Activated T-cell treated with anti-CD3 and anti-CD28 coated beads, Interleukin-2, amount 50 U/mL, for 1 hour (primary cell): ENCODE data around the gene UBR2.
A peak's percentile ranks its signal among the peaks of the same experiment; 100 is the strongest.
"Not testable (repeated sequence)": the region's sequence is repeated elsewhere in the genome, so short reads cannot be mapped to it uniquely, and the experiment has no call there.

Source experiments
- DNase-seq: peaks from one replicate; pipeline ENCODE4 v3.0.0-alpha.2; 2020

UBR2 gene

DNA sequence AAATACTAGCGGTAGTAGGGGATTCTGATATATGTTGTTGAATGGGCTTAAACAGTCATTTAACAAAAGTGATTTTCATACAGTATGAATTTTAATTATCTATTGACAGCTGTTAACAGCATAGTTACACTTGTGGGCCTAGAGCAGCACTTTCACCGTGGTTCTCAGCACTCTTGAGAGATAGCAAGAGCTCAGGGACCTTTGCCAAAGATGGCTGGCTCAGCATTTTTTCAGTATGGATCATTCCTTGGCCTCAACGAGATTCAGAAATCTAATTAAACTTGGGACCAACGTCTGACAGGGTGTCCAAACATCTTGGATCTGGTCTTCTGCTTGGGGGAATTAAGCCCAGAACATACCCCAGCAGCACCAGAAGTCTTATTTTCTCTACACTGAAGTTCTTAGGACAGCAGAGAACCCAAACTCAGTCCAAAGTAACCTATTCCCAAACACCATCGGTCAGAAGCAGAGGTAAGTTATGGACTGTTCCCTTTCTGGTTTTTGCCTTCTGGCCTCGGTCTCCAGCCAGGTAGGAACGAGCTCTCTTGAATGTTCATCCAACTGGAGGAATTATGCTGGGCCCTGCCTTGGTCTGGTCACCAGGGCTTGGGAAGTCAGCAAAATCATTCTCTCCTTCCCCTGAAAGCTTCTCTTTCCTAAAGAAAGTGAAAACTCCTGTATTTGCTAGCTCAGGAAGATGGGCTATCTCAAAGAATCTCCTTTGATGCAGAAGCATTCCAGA lies 132.9 kb downstream of the UBR2 start:
- no peak for DNase-seq

- DNase-seq, result no peak
These were observed 133.4 kb downstream of the UBR2 start for GRCh38 chr6:42697268-42697655.

- no peak for DNase-seq
These were observed 134.4 kb downstream of the UBR2 start for GRCh38 chr6:42698217-42698616.

DNA sequence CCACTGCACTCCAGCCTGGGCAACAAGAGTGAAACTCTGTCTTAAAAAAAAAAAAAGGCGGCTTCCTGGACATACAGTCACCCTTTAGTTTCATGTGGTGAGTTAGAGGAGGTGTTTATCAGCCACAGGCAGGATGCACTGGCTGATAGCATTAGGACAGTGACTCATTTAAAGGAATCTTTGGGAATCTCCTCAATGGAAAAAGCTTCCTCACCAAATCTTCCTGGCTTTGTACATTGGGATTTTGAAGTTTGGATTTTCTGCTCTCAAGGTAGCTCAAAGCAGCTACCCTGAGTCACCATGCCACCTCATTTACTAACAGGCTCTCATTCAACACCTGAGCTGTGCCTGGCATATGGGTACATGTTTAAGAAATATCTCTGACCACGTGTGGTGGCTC lies 138.4 kb downstream of the UBR2 start:
- DNase-seq, result no peak

- not testable (repeated sequence) for DNase-seq
These were observed 139.0 kb downstream of the UBR2 start for GRCh38 chr6:42702786-42703185.

- no peak for DNase-seq
These were observed 140.6 kb downstream of the UBR2 start for GRCh38 chr6:42704251-42704936.

- no peak for DNase-seq
These were observed 141.1 kb downstream of the UBR2 start for GRCh38 chr6:42704937-42705374.

DNA sequence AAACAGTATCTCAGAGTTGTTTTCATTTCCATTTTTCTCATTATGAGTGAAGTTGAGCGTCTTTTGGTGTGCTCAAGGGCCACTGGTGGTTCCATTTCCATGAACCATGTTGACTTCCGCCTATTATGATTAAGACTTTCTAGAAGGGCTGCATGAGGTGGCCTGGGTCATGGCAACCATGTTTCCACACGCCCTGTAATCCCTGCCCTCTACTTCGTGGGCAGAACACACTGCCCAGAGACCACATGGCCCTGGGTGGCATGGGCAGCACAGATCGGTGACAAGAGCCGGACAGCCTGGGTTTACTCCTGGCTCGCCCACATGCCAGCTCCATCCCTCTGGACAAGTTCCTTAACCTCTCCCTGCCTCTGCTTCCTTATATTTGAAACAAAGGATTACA lies 143.8 kb downstream of the UBR2 start:
- DNase-seq, result no peak

DNA sequence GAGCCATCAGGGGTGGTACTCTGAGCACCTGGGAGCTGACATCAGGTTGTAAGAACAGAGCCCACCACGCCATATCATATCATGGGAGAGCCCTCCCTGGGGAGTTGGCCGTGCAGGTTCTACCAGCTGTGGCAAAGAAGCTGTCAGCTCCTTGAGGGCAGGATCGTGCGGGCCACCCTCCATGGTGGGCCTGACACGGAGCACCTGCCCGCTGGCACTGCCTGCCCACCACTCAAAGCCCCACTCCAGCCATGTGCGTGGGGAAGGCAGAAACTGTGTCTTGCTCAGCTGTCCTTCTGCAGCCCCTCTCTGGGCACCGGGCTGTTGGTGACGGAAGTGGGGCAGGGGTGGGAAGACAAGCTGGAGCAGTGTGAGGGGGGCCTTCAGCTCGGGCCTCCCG lies 144.3 kb downstream of the UBR2 start:
- no peak for DNase-seq

DNA sequence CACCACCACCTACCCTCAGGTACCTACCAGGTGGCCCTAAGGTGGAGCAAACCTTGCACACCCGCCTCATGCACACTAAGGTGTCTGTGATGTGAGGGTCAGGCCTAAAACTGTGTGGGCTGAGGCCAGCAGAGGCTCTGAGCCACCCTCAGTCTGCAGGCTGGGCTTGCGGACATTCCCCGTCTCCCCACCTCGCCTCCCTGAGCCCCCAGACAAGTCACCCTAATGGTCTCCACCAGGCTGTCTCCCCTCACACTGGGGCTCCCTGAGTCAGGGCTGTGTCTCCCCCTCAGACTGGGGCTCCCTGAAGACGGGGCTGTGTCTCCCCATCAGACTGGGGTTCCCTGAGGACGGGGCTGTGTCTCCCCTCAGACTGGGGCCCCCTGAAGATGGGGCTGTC lies 146.0 kb downstream of the UBR2 start:
- DNase-seq, result no peak

DNA sequence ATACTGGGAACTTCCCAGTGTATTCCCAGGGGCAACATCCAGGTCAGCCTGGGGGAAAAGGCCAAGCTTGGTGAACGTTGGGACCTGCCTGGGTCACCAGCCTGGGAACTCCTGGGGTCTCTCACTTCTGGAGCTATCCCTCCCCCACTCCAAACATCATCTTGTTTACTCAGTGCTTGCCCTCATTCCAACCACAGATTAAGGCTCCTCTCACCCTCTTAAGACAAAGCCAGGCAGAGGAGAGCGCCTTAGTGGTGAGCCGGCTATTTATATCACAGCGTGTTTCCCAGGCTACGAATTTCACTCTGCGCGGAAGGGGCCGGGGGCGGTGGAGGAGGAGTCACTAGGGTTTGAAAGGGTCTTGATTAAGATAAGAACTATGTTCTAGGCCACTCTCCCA lies 146.5 kb downstream of the UBR2 start:
- no peak for DNase-seq

DNA sequence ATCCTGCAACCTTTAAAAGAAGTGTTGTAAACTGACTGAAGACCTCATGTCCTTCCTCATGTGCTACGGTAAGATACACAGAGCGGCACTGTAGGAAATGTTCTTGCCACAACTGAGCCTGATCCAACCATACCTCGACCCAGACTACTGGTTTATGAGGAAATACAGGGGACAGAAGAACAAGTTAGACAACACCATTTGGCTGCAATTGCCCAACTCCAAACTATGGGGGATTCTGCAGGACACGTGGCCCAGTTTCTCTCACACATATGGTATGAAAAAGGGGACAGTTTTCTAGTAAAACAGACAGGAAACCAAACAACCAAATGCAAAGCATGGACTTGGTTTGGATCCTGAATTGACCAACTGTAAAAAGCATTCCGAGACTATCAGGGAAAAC lies 148.1 kb downstream of the UBR2 start:
- DNase-seq, result no peak

DNA sequence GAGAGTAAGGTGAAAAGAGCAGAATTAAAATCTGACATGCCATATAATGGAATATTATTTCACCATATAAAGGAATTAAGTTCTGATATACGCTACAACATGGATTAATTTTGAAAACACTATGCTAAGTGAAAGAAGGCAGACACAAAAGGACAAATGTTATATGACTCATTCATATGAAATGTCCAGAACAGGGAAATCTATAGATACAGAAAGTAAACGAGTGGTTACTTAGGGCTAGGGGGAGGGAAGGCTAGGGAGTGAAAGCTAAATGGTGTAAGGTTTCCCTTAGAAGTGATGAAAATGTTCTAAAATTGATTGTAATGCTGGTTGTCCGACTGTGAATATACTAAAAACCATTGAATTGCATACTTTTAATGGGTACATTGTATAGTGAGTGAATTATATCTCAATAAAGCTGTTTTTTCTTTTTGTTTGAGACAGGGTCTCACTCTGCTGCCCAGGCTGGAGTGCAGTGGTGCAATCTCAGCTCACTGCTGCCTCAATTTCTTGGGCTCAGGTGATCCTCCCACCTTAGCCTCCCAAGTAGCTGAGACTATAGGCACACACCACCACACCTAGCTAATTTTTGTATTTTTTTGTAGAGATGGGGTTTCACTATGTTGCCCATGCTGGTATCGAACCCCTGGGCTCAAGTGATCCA lies 150.4 kb downstream of the UBR2 start:
- DNase-seq, result no peak

DNA sequence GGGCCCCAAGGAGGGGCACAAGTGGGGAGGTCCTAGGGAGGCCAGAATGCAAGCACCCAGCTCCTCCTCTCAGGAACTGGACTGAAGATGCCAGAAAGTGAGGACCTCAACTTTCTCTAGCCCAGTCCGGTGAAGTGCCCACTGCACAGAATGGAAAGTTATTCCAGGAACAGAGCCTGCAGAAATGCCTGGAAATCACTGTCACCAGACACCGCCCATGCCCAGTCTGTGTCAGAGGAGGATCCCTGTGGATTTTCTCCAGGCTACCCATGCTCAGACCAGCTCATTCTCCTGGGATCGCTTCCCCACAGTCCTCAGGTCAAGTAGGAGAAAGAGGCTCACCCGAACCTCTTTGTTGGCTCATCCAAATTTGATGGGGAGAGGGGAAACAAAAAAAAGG lies 152.0 kb downstream of the UBR2 start:
- no peak for DNase-seq

GRCh38 chr6:42720739-42721138 lies 156.9 kb downstream of the UBR2 start:
- DNase-seq, result no peak

GRCh38 chr6:42722497-42722896 lies 158.7 kb downstream of the UBR2 start, which contains the start of gene PRPH2:
PRPH2 (minus strand) TSS chr6:42722597; CDS start chr6:42722334, 263 bp downstream.
- DNase-seq, result no peak

GRCh38 chr6:42724825-42725224 lies 161.0 kb downstream of the UBR2 start:
- no peak for DNase-seq

DNA sequence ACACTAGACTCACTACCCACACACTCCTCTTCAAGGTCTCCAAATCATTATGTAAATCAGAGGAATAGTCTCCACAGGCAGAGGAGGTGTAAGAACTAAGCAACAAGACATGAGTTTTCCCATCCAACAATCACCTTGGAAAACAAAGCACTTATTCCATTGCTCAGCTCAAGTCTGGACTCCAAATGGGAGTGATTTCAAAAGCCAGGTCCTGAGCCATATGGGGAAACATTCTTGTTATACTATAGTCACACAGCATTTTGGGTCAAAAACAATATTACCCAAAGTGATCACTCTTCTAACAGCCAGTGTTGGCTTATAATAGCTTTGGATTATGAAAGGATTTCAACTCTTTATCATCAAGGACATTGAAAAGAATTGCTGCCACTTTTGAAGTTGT lies 162.2 kb downstream of the UBR2 start:
- no peak for DNase-seq

DNA sequence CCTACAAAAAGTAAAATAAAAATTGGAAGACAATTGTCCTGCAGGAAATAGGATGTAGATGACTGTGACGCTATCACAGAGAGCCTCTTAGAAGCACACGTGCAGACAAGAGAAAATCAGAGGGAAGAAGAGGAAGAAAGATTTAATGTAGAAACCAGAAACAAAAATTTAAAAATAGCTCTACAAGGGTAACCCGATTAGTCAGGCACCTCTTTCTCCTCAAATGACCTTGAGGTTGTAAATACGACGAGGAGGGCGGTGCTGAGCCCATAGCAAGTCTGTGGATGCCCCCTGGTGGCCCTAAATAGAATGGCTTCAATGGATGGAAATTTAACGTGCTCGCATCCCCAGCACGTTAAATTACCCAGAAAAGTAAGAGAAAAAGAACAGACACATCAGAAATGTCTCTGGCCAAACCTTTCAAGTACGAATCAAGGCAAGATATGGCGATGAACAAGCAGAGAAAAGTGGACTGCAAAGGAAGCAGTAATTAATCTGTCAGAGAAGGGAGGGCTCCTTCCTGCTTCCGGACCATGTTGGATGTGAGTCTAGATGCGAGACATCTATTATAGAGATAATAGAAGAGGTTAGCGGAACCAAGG lies 162.8 kb downstream of the UBR2 start:
- DNase-seq, result peak; percentile 58

GRCh38 chr6:42727087-42727611 lies 163.3 kb downstream of the UBR2 start:
- peak; percentile 37 for DNase-seq

DNA sequence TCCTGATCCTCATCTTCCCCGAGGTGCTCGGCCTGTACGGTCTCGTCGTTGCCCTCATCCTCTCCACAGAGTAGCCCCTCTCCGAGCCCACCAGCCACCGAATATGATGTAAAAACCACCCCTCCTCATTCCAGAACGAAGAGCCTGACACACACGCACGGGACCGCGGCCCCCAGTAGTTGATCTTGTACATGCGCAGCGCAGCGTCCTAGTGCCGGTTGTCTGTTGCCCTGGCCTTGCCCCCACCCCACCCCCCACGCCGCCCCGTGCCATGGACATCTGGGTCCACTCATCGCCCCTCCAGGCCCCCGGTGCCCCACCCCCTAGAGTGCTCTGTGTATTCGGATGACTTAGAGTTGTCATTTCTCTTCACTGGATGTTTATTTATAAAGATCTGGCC lies 163.8 kb downstream of the UBR2 start:
- no peak for DNase-seq

DNA sequence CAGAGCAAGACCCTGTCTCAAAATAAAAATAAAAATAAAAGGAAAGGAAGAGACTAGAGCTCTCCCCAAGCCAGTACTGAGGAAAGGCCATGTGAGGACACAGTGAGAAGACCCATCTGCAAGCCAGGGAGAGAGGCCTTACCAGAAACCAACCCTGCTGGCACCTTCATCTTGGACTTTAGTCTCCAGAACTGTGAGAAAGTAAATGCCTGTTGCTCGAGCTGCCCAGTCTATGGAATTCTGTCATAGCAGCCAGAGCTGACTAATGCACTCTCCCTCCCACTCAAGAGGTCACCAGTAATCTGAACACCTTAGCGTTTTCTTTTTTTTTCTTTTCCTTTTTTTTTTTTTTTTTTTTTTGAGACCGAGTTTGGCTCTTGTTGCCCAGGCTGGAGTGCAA lies 165.9 kb downstream of the UBR2 start:
- no peak for DNase-seq

DNA sequence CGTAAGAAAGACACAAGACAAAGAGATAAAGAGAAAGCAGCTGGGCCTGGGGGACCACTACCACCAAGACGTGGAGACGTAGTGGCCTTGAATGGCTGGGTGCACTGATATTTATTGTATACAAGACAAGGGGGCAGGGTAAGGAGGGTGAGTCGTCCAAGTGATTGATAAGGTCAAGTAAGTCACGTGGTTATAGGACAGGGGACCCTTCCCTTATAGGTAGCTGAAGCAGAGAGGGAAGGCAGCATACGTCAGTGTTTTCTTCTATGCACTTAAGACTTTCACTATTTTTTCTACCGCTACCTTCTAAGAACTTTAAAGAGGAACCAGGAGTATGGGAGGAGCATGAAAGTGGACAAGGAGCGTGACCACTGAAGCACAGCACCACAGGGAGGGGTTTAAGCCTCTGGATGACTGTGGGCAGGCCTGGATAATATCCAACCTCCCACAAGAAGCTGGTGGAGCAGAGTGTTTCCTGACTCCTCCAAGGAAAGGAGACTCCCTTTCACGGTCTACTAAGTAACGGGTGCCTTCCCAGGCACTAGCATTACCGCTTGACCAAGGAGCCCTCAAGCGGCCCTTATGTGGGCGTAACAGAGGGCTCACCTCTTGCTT lies 170.1 kb downstream of the UBR2 start:
- DNase-seq, result not testable (repeated sequence)
